ENCODE data around the gene CDH26.

DNA sequence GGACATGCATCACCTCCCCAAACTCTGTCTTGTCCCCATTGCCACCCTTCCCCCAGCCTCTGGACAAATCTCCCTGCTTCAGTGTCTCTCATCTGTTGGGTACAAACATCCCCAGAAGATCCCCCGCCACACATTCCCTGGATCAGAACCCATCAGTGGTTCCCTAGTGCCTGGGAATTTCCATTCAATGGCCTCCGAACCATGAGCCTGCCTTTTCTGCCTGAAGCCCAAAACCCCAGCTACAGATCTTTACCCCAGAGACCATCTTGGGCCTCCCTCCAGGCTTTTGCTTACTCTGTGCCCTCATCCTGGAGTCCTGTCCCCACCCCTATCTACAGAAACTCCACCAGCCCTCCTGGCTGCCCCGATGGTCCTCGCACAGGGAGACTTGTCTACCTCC lies 78.1 kb downstream of the CDH26 start:
- TF ChIP-seq, protein P1, sequence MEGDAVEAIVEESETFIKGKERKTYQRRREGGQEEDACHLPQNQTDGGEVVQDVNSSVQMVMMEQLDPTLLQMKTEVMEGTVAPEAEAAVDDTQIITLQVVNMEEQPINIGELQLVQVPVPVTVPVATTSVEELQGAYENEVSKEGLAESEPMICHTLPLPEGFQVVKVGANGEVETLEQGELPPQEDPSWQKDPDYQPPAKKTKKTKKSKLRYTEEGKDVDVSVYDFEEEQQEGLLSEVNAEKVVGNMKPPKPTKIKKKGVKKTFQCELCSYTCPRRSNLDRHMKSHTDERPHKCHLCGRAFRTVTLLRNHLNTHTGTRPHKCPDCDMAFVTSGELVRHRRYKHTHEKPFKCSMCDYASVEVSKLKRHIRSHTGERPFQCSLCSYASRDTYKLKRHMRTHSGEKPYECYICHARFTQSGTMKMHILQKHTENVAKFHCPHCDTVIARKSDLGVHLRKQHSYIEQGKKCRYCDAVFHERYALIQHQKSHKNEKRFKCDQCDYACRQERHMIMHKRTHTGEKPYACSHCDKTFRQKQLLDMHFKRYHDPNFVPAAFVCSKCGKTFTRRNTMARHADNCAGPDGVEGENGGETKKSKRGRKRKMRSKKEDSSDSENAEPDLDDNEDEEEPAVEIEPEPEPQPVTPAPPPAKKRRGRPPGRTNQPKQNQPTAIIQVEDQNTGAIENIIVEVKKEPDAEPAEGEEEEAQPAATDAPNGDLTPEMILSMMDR (IDR thresholded peaks at IDR 0.05; ENCODE audit: low read depth, low read length): no peak
- TF ChIP-seq EZH2phosphoT487 (IDR thresholded peaks at IDR 0.05; ENCODE audit: low read depth): no peak
